ENCODE data around the gene FAT3.

GRCh38 chr11:92206441-92206840 lies 18.2 kb upstream of the FAT3 start:
- TF ChIP-seq POLR2A (IDR thresholded peaks at IDR 0.05) (no peak), EP300 (IDR thresholded peaks at IDR 0.05) (no peak), CTCF (IDR thresholded peaks at IDR 0.05) (no peak)

Data from ovary (tissue), 3 donors.